GM12872 (cell line): ENCODE measurements around the gene RAB8B.

Experiments used
- TF ChIP-seq, protein P1 (sequence below): IDR thresholded peaks from 3 replicates; pipeline ENCODE4 v1.5.1; 2011; ENCODE audit warnings: low read depth, mild to moderate bottlenecking, low read length, moderate library complexity; ENCODE audit not compliant: insufficient read depth

Gene RAB8B

GRCh38 chr15:63191895-63192618 lies 2.7 kb downstream of the RAB8B start:
- TF ChIP-seq, protein P1, sequence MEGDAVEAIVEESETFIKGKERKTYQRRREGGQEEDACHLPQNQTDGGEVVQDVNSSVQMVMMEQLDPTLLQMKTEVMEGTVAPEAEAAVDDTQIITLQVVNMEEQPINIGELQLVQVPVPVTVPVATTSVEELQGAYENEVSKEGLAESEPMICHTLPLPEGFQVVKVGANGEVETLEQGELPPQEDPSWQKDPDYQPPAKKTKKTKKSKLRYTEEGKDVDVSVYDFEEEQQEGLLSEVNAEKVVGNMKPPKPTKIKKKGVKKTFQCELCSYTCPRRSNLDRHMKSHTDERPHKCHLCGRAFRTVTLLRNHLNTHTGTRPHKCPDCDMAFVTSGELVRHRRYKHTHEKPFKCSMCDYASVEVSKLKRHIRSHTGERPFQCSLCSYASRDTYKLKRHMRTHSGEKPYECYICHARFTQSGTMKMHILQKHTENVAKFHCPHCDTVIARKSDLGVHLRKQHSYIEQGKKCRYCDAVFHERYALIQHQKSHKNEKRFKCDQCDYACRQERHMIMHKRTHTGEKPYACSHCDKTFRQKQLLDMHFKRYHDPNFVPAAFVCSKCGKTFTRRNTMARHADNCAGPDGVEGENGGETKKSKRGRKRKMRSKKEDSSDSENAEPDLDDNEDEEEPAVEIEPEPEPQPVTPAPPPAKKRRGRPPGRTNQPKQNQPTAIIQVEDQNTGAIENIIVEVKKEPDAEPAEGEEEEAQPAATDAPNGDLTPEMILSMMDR, result no peak

DNA sequence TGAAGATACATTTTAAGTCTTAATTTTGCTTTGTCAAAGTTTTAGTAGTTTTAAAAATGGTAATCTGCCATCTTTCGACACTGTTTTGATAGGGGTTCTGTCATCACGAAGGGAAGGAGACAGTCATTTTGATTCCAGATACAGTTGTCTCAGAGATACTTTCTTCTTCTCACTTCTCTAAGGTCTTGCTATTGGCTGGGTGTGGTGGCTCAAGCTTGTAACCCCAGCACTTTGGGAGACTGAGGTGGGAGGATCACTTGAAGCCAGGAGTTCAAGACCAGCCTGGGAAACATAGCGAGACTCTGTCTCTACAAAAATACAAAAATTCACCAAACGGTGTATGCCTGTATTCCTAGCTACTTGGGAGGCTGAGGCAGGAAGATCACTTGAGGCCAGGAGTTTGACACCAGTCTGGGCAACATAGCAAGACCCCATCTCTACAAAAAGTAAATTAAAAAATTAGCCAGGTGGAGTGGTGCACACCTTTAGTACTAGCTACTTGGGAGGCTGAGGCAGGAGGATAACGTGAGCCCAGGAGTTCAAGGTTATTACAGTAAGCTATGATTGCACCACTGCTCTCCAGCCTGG lies 3.3 kb downstream of the RAB8B start:
- TF ChIP-seq, protein P1, result no peak

DNA sequence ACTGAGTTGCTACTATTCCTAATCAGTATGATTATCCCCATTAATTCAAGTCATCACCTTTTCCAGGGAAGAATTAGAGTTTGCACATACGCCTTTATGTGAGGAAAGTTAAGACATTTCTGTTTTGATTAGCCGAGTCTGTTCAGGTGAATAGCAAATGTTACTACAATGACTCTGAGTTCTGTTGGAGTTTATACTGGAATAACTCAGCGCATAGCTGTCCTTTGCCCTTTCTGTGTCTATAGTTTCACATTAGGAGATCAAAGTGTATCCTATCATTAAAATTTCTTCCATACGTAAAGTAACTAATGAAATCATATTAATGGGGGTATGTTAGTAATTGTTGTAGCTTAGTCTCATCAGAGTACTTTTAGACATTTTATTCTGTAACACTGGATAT lies 4.9 kb downstream of the RAB8B start:
- TF ChIP-seq, protein P1, result no peak

DNA sequence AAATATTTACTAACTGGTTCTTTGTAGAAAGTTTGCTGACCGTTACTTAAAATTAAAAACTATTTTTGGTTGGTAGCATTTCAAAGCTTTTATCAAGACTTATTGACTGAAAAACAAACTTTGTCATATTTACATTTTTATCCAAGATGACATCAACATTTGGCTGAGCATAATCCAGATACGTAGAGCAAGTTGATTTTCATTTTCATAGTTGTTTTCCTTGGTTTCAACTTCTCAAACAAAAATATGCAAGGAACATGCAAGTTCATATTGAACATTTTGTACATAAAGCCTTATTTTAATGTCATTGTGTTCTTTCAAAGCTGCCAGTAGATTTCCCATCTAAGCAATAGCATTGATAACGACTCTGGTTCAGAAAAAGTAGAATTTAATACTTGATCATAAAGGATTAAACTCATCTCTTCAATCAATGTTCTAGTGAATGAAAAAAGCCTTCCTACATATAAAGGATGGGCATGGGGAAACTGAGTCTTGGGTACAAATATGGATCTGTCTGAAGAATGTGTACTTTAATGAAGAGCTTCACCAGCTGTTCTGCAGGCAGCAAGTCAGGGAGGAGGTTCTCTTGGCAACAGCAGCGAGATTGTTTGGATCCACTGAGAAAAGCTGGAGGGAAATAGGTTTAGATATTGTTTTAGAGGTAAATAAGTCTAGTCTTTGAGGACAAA lies 5.6 kb downstream of the RAB8B start:
- TF ChIP-seq, protein P1, result no peak

DNA sequence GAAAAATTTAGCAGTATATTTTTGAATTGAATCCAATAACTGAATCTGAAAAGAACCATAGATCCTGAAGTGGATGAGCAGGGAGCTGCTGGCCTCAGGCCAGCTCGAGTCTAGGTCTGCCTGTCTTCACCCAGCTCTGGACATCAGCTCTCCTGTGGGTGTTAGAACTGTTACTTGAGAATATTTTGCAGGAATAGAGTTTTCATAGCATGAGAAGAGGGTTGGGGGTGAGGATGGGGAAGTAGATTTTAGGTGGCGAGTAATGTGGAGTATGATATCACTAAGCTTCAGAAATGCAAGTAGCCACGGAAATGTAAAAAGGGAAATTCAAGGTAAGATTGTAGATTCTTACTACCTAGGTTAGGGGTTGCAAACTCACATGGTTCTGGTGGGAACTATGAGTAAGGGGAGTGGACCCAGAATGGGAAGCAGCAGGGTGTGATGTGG lies 6.2 kb downstream of the RAB8B start:
- TF ChIP-seq, protein P1, result no peak

DNA sequence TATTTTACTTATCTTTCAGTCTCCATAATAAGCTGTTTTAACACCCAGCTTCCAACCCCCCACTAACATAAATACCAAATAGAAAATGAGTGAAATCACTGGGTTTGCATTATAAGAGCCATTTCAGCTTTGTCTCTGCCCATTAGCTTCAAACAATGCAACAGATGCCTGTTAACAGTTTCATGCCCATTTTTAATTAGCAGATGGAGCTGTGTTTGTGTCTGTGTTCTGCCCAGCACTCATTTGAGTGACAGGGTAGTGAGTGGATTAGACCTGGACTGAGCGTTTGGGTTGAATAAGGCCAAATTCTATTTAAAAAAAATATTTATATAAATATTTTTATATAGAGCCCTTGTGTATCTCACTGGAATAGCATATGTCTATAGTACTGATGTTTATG lies 7.4 kb downstream of the RAB8B start:
- TF ChIP-seq, protein P1, result no peak

DNA sequence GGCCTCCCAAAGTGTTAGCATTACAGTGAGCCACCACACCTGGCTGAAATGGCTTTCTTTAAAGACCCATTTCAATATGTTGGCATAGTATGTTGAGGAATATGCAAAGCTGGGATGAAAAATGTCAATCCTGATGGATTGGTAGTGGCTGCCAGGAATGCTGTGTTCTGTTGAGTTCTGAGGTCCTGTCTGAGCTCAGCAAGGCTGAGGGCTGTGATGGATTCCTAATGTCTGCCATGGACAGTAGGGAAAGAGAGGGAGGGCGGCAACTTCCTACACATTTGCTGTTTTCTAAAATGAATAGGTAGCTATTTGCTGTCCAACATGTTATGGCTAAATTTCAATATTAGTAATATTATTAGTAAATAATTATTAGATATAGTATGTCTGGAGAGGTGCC lies 8.2 kb downstream of the RAB8B start:
- TF ChIP-seq, protein P1, result no peak
